ENCODE data around the gene USP17L19. TPM values are rescaled to one million over a fixed set of nuclear protein-coding genes. Genes with fewer than 3 reads are reported as not detected.
"Not testable (repeated sequence)": the region's sequence is repeated elsewhere in the genome, so short reads cannot be mapped to it uniquely, and the experiment has no call there.

Gene USP17L19, protein sequence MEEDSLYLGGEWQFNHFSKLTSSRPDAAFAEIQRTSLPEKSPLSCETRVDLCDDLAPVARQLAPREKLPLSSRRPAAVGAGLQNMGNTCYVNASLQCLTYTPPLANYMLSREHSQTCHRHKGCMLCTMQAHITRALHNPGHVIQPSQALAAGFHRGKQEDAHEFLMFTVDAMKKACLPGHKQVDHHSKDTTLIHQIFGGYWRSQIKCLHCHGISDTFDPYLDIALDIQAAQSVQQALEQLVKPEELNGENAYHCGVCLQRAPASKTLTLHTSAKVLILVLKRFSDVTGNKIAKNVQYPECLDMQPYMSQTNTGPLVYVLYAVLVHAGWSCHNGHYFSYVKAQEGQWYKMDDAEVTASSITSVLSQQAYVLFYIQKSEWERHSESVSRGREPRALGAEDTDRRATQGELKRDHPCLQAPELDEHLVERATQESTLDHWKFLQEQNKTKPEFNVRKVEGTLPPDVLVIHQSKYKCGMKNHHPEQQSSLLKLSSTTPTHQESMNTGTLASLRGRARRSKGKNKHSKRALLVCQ
- not detected for polyA plus RNA-seq (2012; ENCODE audit: missing spikeins)

DNA sequence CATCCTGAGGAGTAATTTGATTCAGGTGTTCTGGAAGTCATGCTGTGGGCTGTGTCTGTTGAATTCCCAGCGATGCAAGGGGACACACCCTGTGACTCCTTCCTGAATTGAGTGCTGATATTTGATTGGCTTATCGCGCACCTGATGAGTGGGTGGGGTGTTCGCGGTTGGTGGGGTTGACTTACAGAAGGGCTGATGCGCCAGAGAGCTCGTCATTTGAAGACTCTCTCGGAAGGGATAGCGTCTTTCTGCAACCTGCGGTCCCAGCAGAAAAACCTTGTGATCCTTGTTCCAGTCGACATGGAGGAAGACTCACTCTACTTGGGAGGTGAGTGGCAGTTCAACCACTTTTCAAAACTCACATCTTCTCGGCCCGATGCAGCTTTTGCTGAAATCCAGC, at the start of gene USP17L19:
Gene USP17L19 (plus strand): TSS at position 301 of the 400 bp plus-strand sequence. CDS start 0 bp downstream, at position 301.
- FAIRE-seq; DNase-seq (ENCODE audit: insufficient read length): not testable (repeated sequence)

DNA sequence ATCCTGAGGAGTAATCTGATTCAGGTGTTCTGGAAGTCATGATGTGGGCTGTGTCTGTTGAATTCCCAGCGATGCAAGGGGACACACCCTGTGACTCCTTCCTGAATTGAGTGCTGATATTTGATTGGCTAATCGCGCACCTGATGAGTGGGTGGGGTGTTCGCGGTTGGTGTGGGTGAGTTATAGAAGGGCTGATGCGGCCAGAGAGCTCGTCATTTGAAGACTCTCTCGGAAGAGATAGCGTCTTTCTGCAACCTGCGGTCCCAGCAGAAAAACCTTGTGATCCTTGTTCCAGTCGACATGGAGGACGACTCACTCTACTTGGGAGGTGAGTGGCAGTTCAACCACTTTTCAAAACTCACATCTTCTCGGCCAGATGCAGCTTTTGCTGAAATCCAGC, 42.8 kb upstream of the USP17L19 start, which contains the start of gene USP17L10:
Gene USP17L10 (plus strand): TSS at position 301 of the 400 bp plus-strand sequence. CDS start 0 bp downstream, at position 301.
- FAIRE-seq; DNase-seq (ENCODE audit: insufficient read length): not testable (repeated sequence)

DNA sequence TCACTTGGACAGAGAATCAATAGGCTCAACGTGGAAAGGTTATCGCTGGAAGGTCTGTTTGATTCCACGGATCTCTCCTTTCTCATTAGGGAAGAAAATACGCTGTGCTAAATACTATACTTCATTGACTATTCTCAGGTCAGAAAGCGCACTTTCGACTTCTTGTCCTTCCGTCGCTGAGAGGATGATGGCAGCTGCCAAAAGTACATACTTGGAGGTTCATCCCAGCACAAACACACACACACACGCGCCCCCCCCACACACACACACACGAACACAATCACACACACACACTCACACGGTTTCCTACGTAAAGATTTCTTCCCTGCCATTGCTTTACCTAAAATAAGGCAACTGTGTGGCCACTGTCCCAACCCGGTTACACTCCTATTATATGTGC, 38.5 kb upstream of the USP17L19 start:
- FAIRE-seq; DNase-seq (ENCODE audit: insufficient read length): not testable (repeated sequence)

DNA sequence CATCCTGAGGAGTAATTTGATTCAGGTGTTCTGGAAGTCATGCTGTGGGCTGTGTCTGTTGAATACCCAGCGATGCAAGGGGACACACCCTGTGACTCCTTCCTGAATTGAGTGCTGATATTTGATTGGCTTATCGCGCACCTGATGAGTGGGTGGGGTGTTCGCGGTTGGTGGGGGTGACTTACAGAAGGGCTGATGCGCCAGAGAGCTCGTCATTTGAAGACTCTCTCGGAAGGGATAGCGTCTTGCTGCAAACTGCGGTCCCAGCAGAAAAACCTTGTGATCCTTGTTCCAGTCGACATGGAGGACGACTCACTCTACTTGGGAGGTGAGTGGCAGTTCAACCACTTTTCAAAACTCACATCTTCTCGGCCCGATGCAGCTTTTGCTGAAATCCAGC, 38.1 kb upstream of the USP17L19 start, which contains the start of gene USP17L11:
Gene USP17L11 (plus strand): TSS at position 301 of the 400 bp plus-strand sequence. CDS start 0 bp downstream, at position 301.
- DNase-seq (ENCODE audit: insufficient read length); FAIRE-seq: not testable (repeated sequence)

DNA sequence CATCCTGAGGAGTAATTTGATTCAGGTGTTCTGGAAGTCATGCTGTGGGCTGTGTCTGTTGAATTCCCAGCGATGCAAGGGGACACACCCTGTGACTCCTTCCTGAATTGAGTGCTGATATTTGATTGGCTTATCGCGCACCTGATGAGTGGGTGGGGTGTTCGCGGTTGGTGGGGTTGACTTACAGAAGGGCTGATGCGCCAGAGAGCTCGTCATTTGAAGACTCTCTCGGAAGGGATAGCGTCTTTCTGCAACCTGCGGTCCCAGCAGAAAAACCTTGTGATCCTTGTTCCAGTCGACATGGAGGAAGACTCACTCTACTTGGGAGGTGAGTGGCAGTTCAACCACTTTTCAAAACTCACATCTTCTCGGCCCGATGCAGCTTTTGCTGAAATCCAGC, 33.3 kb upstream of the USP17L19 start, which contains the start of gene USP17L12:
Gene USP17L12 (plus strand): TSS at position 301 of the 400 bp plus-strand sequence. CDS start 0 bp downstream, at position 301.
- not testable (repeated sequence) for FAIRE-seq; DNase-seq (ENCODE audit: insufficient read length)

DNA sequence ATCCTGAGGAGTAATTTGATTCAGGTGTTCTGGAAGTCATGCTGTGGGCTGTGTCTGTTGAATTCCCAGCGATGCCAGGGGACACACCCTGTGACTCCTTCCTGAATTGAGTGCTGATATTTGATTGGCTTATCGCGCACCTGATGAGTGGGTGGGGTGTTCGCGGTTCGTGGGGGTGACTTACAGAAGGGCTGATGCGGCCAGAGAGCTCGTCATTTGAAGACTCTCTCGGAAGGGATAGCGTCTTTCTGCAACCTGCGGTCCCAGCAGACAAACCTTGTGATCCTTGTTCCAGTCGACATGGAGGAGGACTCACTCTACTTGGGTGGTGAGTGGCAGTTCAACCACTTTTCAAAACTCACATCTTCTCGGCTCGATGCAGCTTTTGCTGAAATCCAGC, 28.6 kb upstream of the USP17L19 start, which contains the start of gene USP17L13:
Gene USP17L13 (plus strand): TSS at position 301 of the 400 bp plus-strand sequence. CDS start 0 bp downstream, at position 301.
- FAIRE-seq; DNase-seq (ENCODE audit: insufficient read length): not testable (repeated sequence)

DNA sequence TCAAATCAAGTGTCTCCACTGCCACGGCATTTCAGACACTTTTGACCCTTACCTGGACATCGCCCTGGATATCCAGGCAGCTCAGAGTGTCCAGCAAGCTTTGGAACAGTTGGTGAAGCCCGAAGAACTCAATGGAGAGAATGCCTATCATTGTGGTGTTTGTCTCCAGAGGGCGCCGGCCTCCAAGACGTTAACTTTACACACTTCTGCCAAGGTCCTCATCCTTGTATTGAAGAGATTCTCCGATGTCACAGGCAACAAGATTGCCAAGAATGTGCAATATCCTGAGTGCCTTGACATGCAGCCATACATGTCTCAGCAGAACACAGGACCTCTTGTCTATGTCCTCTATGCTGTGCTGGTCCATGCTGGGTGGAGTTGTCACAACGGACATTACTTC, 22.9 kb upstream of the USP17L19 start:
- FAIRE-seq; DNase-seq (ENCODE audit: insufficient read length): not testable (repeated sequence)

DNA sequence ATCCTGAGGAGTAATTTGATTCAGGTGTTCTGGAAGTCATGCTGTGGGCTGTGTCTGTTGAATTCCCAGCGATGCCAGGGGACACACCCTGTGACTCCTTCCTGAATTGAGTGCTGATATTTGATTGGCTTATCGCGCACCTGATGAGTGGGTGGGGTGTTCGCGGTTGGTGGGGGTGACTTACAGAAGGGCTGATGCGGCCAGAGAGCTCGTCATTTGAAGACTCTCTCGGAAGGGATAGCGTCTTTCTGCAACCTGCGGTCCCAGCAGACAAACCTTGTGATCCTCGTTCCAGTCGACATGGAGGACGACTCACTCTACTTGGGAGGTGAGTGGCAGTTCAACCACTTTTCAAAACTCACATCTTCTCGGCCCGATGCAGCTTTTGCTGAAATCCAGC, 19.1 kb upstream of the USP17L19 start, which contains the start of gene USP17L15:
Gene USP17L15 (plus strand): TSS at position 301 of the 400 bp plus-strand sequence. CDS start 0 bp downstream, at position 301.
- DNase-seq (ENCODE audit: insufficient read length); FAIRE-seq: not testable (repeated sequence)

DNA sequence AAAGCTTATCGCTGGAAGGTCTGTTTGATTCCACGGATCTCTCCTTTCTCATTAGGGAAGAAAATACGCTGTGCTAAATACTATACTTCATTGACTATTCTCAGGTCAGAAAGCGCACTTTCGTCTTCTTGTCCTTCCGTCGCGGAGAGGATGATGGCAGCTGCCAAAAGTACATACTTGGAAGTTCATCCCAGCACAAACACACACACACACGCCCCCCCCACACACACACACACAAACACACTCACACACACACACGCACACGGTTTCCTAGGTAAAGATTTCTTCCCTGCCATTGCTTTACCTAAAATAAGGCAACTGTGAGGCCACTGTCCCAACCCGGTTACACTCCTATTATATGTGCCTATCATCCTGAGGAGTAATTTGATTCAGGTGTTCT, 14.7 kb upstream of the USP17L19 start:
- FAIRE-seq; DNase-seq (ENCODE audit: insufficient read length): not testable (repeated sequence)

DNA sequence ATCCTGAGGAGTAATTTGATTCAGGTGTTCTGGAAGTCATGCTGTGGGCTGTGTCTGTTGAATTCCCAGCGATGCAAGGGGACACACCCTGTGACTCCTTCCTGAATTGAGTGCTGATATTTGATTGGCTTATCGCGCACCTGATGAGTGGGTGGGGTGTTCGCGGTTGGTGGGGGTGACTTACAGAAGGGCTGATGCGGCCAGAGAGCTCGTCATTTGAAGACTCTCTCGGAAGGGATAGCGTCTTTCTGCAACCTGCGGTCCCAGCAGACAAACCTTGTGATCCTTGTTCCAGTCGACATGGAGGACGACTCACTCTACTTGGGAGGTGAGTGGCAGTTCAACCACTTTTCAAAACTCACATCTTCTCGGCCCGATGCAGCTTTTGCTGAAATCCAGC, 9.6 kb upstream of the USP17L19 start, which contains the start of gene USP17L17:
Gene USP17L17 (plus strand): TSS at position 301 of the 400 bp plus-strand sequence. CDS start 0 bp downstream, at position 301.
- DNase-seq (ENCODE audit: insufficient read length); FAIRE-seq: not testable (repeated sequence)

DNA sequence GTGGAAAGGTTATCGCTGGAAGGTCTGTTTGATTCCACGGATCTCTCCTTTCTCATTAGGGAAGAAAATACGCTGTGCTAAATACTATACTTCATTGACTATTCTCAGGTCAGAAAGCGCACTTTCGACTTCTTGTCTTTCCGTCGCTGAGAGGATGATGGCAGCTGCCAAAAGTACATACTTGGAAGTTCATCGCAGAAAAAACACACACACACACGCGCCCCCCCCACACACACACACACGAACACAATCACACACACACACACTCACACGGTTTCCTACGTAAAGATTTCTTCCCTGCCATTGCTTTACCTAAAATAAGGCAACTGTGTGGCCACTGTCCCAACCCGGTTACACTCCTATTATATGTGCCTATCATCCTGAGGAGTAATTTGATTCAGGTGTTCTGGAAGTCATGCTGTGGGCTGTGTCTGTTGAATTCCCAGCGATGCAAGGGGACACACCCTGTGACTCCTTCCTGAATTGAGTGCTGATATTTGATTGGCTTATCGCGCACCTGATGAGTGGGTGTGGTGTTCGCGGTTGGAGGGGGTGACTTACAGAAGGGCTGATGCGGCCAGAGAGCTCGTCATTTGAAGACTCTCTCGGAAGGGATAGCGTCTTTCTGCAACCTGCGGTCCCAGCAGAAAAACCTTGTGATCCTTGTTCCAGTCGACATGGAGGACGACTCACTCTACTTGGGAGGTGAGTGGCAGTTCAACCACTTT, 5.1 kb upstream of the USP17L19 start, which contains the start of gene USP17L18:
Gene USP17L18 (plus strand): TSS at position 678 of the 728 bp plus-strand sequence. CDS start 0 bp downstream, at position 678.
- DNase-seq (ENCODE audit: insufficient read length); FAIRE-seq: not testable (repeated sequence)

DNA sequence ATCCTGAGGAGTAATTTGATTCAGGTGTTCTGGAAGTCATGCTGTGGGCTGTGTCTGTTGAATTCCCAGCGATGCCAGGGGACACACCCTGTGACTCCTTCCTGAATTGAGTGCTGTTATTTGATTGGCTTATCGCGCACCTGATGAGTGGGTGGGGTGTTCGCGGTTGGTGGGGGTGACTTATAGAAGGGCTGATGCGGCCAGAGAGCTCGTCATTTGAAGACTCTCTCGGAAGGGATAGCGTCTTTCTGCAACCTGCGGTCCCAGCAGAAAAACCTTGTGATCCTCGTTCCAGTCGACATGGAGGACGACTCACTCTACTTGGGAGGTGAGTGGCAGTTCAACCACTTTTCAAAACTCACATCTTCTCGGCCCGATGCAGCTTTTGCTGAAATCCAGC, 4.6 kb downstream of the USP17L19 start, which contains the start of gene USP17L20:
Gene USP17L20 (plus strand): TSS at position 301 of the 400 bp plus-strand sequence. CDS start 0 bp downstream, at position 301.
- DNase-seq (ENCODE audit: insufficient read length), result not testable (repeated sequence)

DNA sequence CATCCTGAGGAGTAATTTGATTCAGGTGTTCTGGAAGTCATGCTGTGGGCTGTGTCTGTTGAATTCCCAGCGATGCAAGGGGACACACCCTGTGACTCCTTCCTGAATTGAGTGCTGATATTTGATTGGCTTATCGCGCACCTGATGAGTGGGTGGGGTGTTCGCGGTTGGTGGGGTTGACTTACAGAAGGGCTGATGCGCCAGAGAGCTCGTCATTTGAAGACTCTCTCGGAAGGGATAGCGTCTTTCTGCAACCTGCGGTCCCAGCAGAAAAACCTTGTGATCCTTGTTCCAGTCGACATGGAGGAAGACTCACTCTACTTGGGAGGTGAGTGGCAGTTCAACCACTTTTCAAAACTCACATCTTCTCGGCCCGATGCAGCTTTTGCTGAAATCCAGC, 9.4 kb downstream of the USP17L19 start, which contains the start of gene USP17L21:
Gene USP17L21 (plus strand): TSS at position 301 of the 400 bp plus-strand sequence. CDS start 0 bp downstream, at position 301.
- not testable (repeated sequence) for FAIRE-seq; DNase-seq (ENCODE audit: insufficient read length)

More for the DNA sequence above, 4.6 kb downstream of the USP17L19 start, which contains the start of gene USP17L20:
- not testable (repeated sequence) for FAIRE-seq

DNA sequence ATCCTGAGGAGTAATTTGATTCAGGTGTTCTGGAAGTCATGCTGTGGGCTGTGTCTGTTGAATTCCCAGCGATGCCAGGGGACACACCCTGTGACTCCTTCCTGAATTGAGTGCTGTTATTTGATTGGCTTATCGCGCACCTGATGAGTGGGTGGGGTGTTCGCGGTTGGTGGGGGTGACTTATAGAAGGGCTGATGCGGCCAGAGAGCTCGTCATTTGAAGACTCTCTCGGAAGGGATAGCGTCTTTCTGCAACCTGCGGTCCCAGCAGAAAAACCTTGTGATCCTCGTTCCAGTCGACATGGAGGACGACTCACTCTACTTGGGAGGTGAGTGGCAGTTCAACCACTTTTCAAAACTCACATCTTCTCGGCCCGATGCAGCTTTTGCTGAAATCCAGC, 14.1 kb downstream of the USP17L19 start, which contains the start of gene USP17L22:
Gene USP17L22 (plus strand): TSS at position 301 of the 400 bp plus-strand sequence. CDS start 0 bp downstream, at position 301.
- not testable (repeated sequence) for FAIRE-seq; DNase-seq (ENCODE audit: insufficient read length)

DNA sequence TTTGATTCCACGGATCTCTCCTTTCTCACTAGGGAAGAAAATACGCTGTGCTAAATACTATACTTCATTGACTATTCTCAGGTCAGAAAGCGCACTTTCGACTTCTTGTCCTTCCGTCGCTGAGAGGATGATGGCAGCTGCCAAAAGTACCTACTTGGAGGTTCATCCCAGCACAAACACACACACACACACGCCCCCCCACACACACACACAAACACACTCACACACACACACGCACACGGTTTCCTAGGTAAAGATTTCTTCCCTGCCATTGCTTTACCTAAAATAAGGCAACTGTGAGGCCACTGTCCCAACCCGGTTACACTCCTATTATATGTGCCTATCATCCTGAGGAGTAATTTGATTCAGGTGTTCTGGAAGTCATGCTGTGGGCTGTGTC, 18.5 kb downstream of the USP17L19 start:
- FAIRE-seq; DNase-seq (ENCODE audit: insufficient read length): not testable (repeated sequence)
